SK-N-SH treated with all-trans-retinoic acid at 6 μM for 48 hours (cell line): ENCODE data around the gene ERVW-1.

Experiments
- ATAC-seq: fragments of 200-7000 bp; cut with Tn5 transposase; 3 replicates; pipeline ENCODE4 v1.9.1; 2020; ENCODE audit warnings: mild to moderate bottlenecking, moderate library complexity
- ARNTL ChIP-seq: fragments of 450-650 bp; formaldehyde crosslinking; IDR thresholded peaks from 2 replicates; pipeline ENCODE4 v1.5.0; 2020; ENCODE audit warnings: low read depth, mild to moderate bottlenecking, moderate library complexity, borderline replicate concordance
- BACH2 ChIP-seq: fragments of 250-450 bp; sonication (Bioruptor Pico); IDR thresholded peaks from 2 replicates; pipeline ENCODE4 v1.9.0; 2021; ENCODE audit warnings: mild to moderate bottlenecking, borderline replicate concordance
- CREB5 ChIP-seq: fragments of 250-450 bp; sonication (Bioruptor Pico); IDR thresholded peaks from 2 replicates; pipeline ENCODE4 v1.5.1; 2020; ENCODE audit warnings: low read depth, mild to moderate bottlenecking, moderate library complexity
- CSDC2 ChIP-seq: fragments of 250-450 bp; sonication (Bioruptor Pico); IDR thresholded peaks from 2 replicates; pipeline ENCODE4 v1.5.0; 2020; ENCODE audit warnings: mild to moderate bottlenecking, moderate library complexity
- CSRNP3 ChIP-seq: fragments of 250-450 bp; sonication (Bioruptor Pico); IDR thresholded peaks from 2 replicates; pipeline ENCODE4 v1.5.1; 2021; ENCODE audit warnings: mild to moderate bottlenecking, moderate library complexity
- ESRRG ChIP-seq: fragments of 250-450 bp; sonication (Bioruptor Pico); IDR thresholded peaks from 2 replicates; pipeline ENCODE4 v1.6.1; 2021; ENCODE audit warnings: mild to moderate bottlenecking
- ISL1 ChIP-seq: fragments of 250-450 bp; sonication (Bioruptor Pico); IDR thresholded peaks from 2 replicates; pipeline ENCODE4 v2.1.2; 2022; ENCODE audit warnings: mild to moderate bottlenecking, moderate library complexity
- OSR1 ChIP-seq: fragments of 250-450 bp; sonication (Bioruptor Pico); IDR thresholded peaks from 2 replicates; pipeline ENCODE4 v1.8.0; 2022; ENCODE audit warnings: moderate library complexity, mild to moderate bottlenecking, inconsistent platforms
- PPARA ChIP-seq: fragments of 250-450 bp; sonication (Bioruptor Pico); IDR thresholded peaks from 2 replicates; pipeline ENCODE4 v1.5.0; 2020; ENCODE audit warnings: mild to moderate bottlenecking, borderline replicate concordance
- RARB ChIP-seq: fragments of 250-450 bp; sonication (Bioruptor Pico); IDR thresholded peaks from 2 replicates; pipeline ENCODE4 v1.8.0; 2021; ENCODE audit warnings: mild to moderate bottlenecking, moderate library complexity
- SNAI2 ChIP-seq: fragments of 250-450 bp; sonication (Bioruptor Pico); IDR thresholded peaks from 2 replicates; pipeline ENCODE4 v1.5.0; 2020; ENCODE audit warnings: mild to moderate bottlenecking, moderate library complexity
- TCF4 ChIP-seq: fragments of 250-450 bp; sonication (Bioruptor Pico); IDR thresholded peaks from 2 replicates; pipeline ENCODE4 v1.8.0; 2021; ENCODE audit warnings: mild to moderate bottlenecking, moderate library complexity, borderline replicate concordance
- TOX ChIP-seq: fragments of 250-450 bp; sonication (Bioruptor Pico); IDR thresholded peaks from 2 replicates; pipeline ENCODE4 v1.8.0; 2021; ENCODE audit warnings: mild to moderate bottlenecking, moderate library complexity, borderline replicate concordance
- ZC3H10 ChIP-seq: fragments of 250-450 bp; sonication (Bioruptor Pico); IDR thresholded peaks from 2 replicates; pipeline ENCODE4 v1.5.1; 2021; ENCODE audit warnings: mild to moderate bottlenecking, moderate library complexity
- ZFP3 ChIP-seq: fragments of 250-450 bp; sonication (Bioruptor Pico); IDR thresholded peaks from 2 replicates; pipeline ENCODE4 v1.5.0; 2020; ENCODE audit warnings: mild to moderate bottlenecking, moderate library complexity
- ZFP30 ChIP-seq: fragments of 450-650 bp; formaldehyde crosslinking; IDR thresholded peaks from 2 replicates; pipeline ENCODE4 v1.5.0; 2022; ENCODE audit warnings: mild to moderate bottlenecking, moderate library complexity
- ZNF565 ChIP-seq: fragments of 450-650 bp; formaldehyde crosslinking; conservative IDR thresholded peaks from 2 replicates; pipeline ENCODE4 v1.5.0; 2020; ENCODE audit warnings: low read depth, mild to moderate bottlenecking, moderate library complexity
- ZNF8 ChIP-seq: fragments of 450-650 bp; formaldehyde crosslinking; IDR thresholded peaks from 2 replicates; pipeline ENCODE4 v1.5.0; 2020; ENCODE audit warnings: mild to moderate bottlenecking, moderate library complexity
- TF ChIP-seq, protein P1 (sequence below): fragments of 250-450 bp; sonication (Bioruptor Pico); IDR thresholded peaks from 2 replicates; pipeline ENCODE4 v1.8.0; 2020; ENCODE audit warnings: mild to moderate bottlenecking, moderate library complexity, borderline replicate concordance
- TF ChIP-seq, protein P2 (sequence below): fragments of 250-450 bp; sonication (Bioruptor Pico); IDR thresholded peaks from 2 replicates; pipeline ENCODE4 v1.8.0; 2021; ENCODE audit warnings: low read depth, mild to moderate bottlenecking, moderate library complexity, borderline replicate concordance
- TF ChIP-seq, protein P3 (sequence below): fragments of 250-450 bp; sonication (Bioruptor Pico); IDR thresholded peaks from 2 replicates; pipeline ENCODE4 v1.5.0; 2020; ENCODE audit warnings: mild to moderate bottlenecking, moderate library complexity

Gene ERVW-1

GRCh38 chr7:92466682-92467081 lies 11.1 kb downstream of the ERVW-1 start (continued):
- TF ChIP-seq, protein P1, sequence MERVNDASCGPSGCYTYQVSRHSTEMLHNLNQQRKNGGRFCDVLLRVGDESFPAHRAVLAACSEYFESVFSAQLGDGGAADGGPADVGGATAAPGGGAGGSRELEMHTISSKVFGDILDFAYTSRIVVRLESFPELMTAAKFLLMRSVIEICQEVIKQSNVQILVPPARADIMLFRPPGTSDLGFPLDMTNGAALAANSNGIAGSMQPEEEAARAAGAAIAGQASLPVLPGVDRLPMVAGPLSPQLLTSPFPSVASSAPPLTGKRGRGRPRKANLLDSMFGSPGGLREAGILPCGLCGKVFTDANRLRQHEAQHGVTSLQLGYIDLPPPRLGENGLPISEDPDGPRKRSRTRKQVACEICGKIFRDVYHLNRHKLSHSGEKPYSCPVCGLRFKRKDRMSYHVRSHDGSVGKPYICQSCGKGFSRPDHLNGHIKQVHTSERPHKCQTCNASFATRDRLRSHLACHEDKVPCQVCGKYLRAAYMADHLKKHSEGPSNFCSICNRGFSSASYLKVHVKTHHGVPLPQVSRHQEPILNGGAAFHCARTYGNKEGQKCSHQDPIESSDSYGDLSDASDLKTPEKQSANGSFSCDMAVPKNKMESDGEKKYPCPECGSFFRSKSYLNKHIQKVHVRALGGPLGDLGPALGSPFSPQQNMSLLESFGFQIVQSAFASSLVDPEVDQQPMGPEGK (CRISPR knock-in tag): no peak
- TF ChIP-seq ZC3H10 (CRISPR knock-in tag): no peak
- TF ChIP-seq, protein P2, sequence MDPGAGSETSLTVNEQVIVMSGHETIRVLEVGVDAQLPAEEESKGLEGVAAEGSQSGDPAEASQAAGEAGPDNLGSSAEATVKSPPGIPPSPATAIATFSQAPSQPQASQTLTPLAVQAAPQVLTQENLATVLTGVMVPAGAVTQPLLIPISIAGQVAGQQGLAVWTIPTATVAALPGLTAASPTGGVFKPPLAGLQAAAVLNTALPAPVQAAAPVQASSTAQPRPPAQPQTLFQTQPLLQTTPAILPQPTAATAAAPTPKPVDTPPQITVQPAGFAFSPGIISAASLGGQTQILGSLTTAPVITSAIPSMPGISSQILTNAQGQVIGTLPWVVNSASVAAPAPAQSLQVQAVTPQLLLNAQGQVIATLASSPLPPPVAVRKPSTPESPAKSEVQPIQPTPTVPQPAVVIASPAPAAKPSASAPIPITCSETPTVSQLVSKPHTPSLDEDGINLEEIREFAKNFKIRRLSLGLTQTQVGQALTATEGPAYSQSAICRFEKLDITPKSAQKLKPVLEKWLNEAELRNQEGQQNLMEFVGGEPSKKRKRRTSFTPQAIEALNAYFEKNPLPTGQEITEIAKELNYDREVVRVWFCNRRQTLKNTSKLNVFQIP (CRISPR knock-in tag): no peak

- TF ChIP-seq ZFP30 (CRISPR knock-in tag) (no peak), CREB5 (CRISPR knock-in tag) (no peak), BACH2 (CRISPR knock-in tag) (no peak), ISL1 (CRISPR knock-in tag) (no peak), ESRRG (no peak), ZFP3 (no peak), TCF4 (CRISPR knock-in tag) (no peak), RARB (CRISPR knock-in tag) (no peak), SNAI2 (CRISPR knock-in tag) (no peak), OSR1 (no peak), TOX (CRISPR knock-in tag) (no peak), CSRNP3 (CRISPR knock-in tag) (no peak), CSDC2 (no peak), ZNF8 (CRISPR knock-in tag) (no peak), PPARA (CRISPR knock-in tag) (no peak), ZNF565 (CRISPR knock-in tag) (no peak), ARNTL (CRISPR knock-in tag) (no peak)
- TF ChIP-seq, protein P2 (CRISPR knock-in tag): no peak
- TF ChIP-seq, protein P1 (CRISPR knock-in tag): no peak
- TF ChIP-seq, protein P3, sequence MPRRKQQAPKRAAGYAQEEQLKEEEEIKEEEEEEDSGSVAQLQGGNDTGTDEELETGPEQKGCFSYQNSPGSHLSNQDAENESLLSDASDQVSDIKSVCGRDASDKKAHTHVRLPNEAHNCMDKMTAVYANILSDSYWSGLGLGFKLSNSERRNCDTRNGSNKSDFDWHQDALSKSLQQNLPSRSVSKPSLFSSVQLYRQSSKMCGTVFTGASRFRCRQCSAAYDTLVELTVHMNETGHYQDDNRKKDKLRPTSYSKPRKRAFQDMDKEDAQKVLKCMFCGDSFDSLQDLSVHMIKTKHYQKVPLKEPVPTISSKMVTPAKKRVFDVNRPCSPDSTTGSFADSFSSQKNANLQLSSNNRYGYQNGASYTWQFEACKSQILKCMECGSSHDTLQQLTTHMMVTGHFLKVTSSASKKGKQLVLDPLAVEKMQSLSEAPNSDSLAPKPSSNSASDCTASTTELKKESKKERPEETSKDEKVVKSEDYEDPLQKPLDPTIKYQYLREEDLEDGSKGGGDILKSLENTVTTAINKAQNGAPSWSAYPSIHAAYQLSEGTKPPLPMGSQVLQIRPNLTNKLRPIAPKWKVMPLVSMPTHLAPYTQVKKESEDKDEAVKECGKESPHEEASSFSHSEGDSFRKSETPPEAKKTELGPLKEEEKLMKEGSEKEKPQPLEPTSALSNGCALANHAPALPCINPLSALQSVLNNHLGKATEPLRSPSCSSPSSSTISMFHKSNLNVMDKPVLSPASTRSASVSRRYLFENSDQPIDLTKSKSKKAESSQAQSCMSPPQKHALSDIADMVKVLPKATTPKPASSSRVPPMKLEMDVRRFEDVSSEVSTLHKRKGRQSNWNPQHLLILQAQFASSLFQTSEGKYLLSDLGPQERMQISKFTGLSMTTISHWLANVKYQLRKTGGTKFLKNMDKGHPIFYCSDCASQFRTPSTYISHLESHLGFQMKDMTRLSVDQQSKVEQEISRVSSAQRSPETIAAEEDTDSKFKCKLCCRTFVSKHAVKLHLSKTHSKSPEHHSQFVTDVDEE: no peak
- no peak for ATAC-seq
Observed at GRCh38 chr7:92464515-92464914, 13.2 kb downstream of the ERVW-1 start.
